Testis (tissue), 3 donors: ENCODE data around the gene HMBS. TPM values are rescaled to one million over a fixed set of nuclear protein-coding genes. Genes with fewer than 3 reads are reported as not detected.

ENCODE experiments used
- DNase-seq: peaks from one replicate; pipeline ENCODE4 v3.0.0-alpha.2; 2019
- H3K27ac ChIP-seq, 2 donors: fragments of 200-600 bp; sonication (generic); one replicate each; pipeline ENCODE4 v1.5.1; 2019
- H3K27me3 ChIP-seq: fragments of 200-600 bp; sonication (generic); one replicate; pipeline ENCODE4 v1.5.1; 2019
- H3K36me3 ChIP-seq: fragments of 200-600 bp; sonication (generic); one replicate; pipeline ENCODE4 v1.5.1; 2017; ENCODE audit warnings: low read depth; ENCODE audit errors: missing control alignments
- H3K4me1 ChIP-seq: fragments of 200-600 bp; sonication (generic); one replicate; pipeline ENCODE4 v1.5.1; 2019
- H3K4me3 ChIP-seq, 2 donors: fragments of 200-600 bp; sonication (generic); one replicate each; pipeline ENCODE4 v1.5.1; 2017 to 2019
- H3K9me3 ChIP-seq: fragments of 200-600 bp; sonication (generic); one replicate; pipeline ENCODE4 v1.5.1; 2017
- CTCF ChIP-seq, 3 experiments: fragments of 450-650 bp in 2 of 3; fragments of 200-600 bp in 1 of 3; sonication (generic) in 1 of 3; IDR thresholded peaks; one replicate each; pipeline ENCODE4 v1.5.1; 2016 to 2019; ENCODE audit warnings: antibody characterized with exemption in 3 of 3, mild to moderate bottlenecking in 2 of 3, moderate library complexity in 1 of 3
- POLR2A ChIP-seq: fragments of 450-650 bp; IDR thresholded peaks from one replicate; pipeline ENCODE4 v1.6.1; 2017; ENCODE audit warnings: antibody characterized with exemption, mild to moderate bottlenecking, moderate library complexity
- WGBS, 2 donors: methylation state at CpG; one replicate each; pipeline ENCODE4 v1.1.5; 2018; 5-methylcytosine and 5-hydroxymethylcytosine counted together
- intact Hi-C: fragments of 100-400 bp; cut with DNase I; formaldehyde crosslinking; loops from one replicate; pipeline ENCODE4 v1.15.1; 2023; ENCODE audit warnings: low total_unique reads
- polyA plus RNA-seq: library from polyadenylated mRNA; stranded (reverse); fragments of 350-450 nt; fragmentation: Illumina TruSeq; extraction: RNeasy Lipid Tissue Mini Kit (QIAGEN cat#74804); gene quantifications from one replicate; pipeline ENCODE4 v1.2.3, GENCODE V29; 2014; ENCODE audit warnings: low read depth, low replicate concordance; ENCODE audit not compliant: insufficient read depth
- total RNA-seq, 2 donors: library from RNA; depleted of rRNA; stranded (reverse); fragments of >200 nt; gene quantifications; one replicate each; pipeline ENCODE4 v1.2.3, GENCODE V29; 2016

Gene HMBS
- total and polyA plus RNA-seq, 3 donors from 2014 or later, result 14.0 to 17.3 (median 17.0) TPM

- Histone ChIP-seq H3K4me1 (peaks cover 7% of the 10 kb centered on the region), H3K9me3 (no peaks in the 10 kb centered on the region), H3K36me3 (no peaks in the 10 kb centered on the region), H3K27me3 (no peaks in the 10 kb centered on the region), H3K27ac (no peak overlapping the region), H3K4me3 (no peak overlapping the region)
- intact Hi-C loops, result no loop called here
- WGBS, 2 donors, result 87 to 89% methylated on average over 17 of the region's 17 CpGs
- DNase-seq, result no peak
- TF ChIP-seq CTCF (IDR thresholded peaks at IDR 0.05) (no peak), POLR2A (no peak)
Measured at GRCh38 chr11:119051440-119052162, 33.1 kb upstream of the HMBS start.

- no peak overlapping the region for H3K27ac ChIP-seq
- no peaks in the 10 kb centered on the region for H3K9me3 ChIP-seq
- 95 to 96% methylated on average over 23 of the region's 23 CpGs for WGBS, 2 donors
- H3K36me3 ChIP-seq, result no peaks in the 10 kb centered on the region
- peaks cover 7% of the 10 kb centered on the region for H3K4me1 ChIP-seq
- no peak for TF ChIP-seq CTCF (IDR thresholded peaks at IDR 0.05)
- no peak for TF ChIP-seq POLR2A
- intact Hi-C loops, result no loop called here
- no peak for DNase-seq
- H3K27me3 ChIP-seq, result no peaks in the 10 kb centered on the region
- H3K4me3 ChIP-seq, result no peak overlapping the region
Measured at GRCh38 chr11:119052163-119052814, 32.4 kb upstream of the HMBS start.

- Histone ChIP-seq H3K4me3 (no peak overlapping the region), H3K9me3 (no peaks in the 10 kb centered on the region), H3K27me3 (no peaks in the 10 kb centered on the region), H3K4me1 (peaks cover 12% of the 10 kb centered on the region), H3K36me3 (no peaks in the 10 kb centered on the region), H3K27ac (no peak overlapping the region)
- TF ChIP-seq POLR2A, result no peak
- no peak for TF ChIP-seq CTCF (IDR thresholded peaks at IDR 0.05)
- DNase-seq, result no peak
- 98 to 99% methylated on average over 10 of the region's 10 CpGs for WGBS, 2 donors
- intact Hi-C loops, result no loop called here
Measured at GRCh38 chr11:119054418-119054817, 30.3 kb upstream of the HMBS start.

GRCh38 chr11:119055901-119056300 lies 28.8 kb upstream of the HMBS start:
- peak overlapping the region; percentile 90 to 96 for H3K4me3 ChIP-seq
- no peaks in the 10 kb centered on the region for H3K9me3 ChIP-seq
- H3K27me3 ChIP-seq, result no peaks in the 10 kb centered on the region
- TF ChIP-seq POLR2A, result no peak
- WGBS, 2 donors, result 37 to 39% methylated on average over 6 of the region's 6 CpGs
- no peaks in the 10 kb centered on the region for H3K36me3 ChIP-seq
- intact Hi-C loops, result loop anchor here (5.0 kb wide), 1 partner anchor 41 kb away; a partner anchor contains a TSS
- no peak for DNase-seq
- peak overlapping the region in 1 of 2 donors; percentile 63 for H3K27ac ChIP-seq
- peaks cover 12% of the 10 kb centered on the region for H3K4me1 ChIP-seq

GRCh38 chr11:119056421-119056999 lies 28.2 kb upstream of the HMBS start:
- H3K4me3 ChIP-seq, result peak overlapping the region; percentile 90 to 96
- no peak for TF ChIP-seq POLR2A
- TF ChIP-seq CTCF (IDR thresholded peaks at IDR 0.05), result no peak
- peaks cover 12% of the 10 kb centered on the region for H3K4me1 ChIP-seq
- no peaks in the 10 kb centered on the region for H3K27me3 ChIP-seq
- H3K27ac ChIP-seq, result peak overlapping the region; percentile 63 to 83
- peak; percentile 29 for DNase-seq
- no peaks in the 10 kb centered on the region for H3K36me3 ChIP-seq
- no peaks in the 10 kb centered on the region for H3K9me3 ChIP-seq
- intact Hi-C loops, result loop anchor here (5.0 kb wide), 1 partner anchor 41 kb away; a partner anchor contains a TSS
- WGBS, 2 donors, result 0 to 1% methylated on average over 8 to 29 of the region's 48 CpGs
